Renal pelvis (tissue), 4 donors: ENCODE data around the gene ZNF181. TPM values are rescaled to one million over a fixed set of nuclear protein-coding genes. Genes with fewer than 3 reads are reported as not detected.

Source experiments
- DNase-seq: peaks from one replicate; pipeline ENCODE4 v3.0.0-alpha.2; 2013
- polyA plus RNA-seq, 3 donors: library from polyadenylated mRNA; unstranded; fragments of 120-200 nt; gene quantifications; one replicate each; pipeline ENCODE4 v1.2.1, GENCODE V29; 2013; ENCODE audit not compliant: insufficient read length in 3 of 3

The ZNF181 gene
- polyA plus RNA-seq, 3 donors: 22.2 to 23.7 (median 22.6) TPM

- DNase-seq: no peak
Observed at GRCh38 chr19:34734537-34735103, 577 bp downstream of the ZNF181 start.

GRCh38 chr19:34744896-34745690 is 11.1 kb downstream of the ZNF181 start:
- DNase-seq: no peak

GRCh38 chr19:34757441-34757840 is 23.4 kb downstream of the ZNF181 start:
- no peak for DNase-seq

GRCh38 chr19:34759218-34759917 is 25.3 kb downstream of the ZNF181 start:
- no peak for DNase-seq

GRCh38 chr19:34766386-34766785 is 32.3 kb downstream of the ZNF181 start:
- no peak for DNase-seq

- no peak for DNase-seq
Observed at GRCh38 chr19:34767951-34768350, 33.9 kb downstream of the ZNF181 start.

- peak; percentile 93 for DNase-seq
Observed at GRCh38 chr19:34772697-34773554, 38.9 kb downstream of the ZNF181 start, which contains the start of gene ZNF599. TSS of gene ZNF599 (minus strand) at chr19:34773215. CDS start at chr19:34772841, 374 bp downstream.

- no peak for DNase-seq
Observed at GRCh38 chr19:34773555-34773864, 39.5 kb downstream of the ZNF181 start.

- no peak for DNase-seq
Observed at GRCh38 chr19:34774857-34775256, 40.8 kb downstream of the ZNF181 start.

GRCh38 chr19:34778342-34778741 is 44.3 kb downstream of the ZNF181 start:
- no peak for DNase-seq

GRCh38 chr19:34779652-34780051 is 45.6 kb downstream of the ZNF181 start:
- no peak for DNase-seq

GRCh38 chr19:34786236-34786635 is 52.2 kb downstream of the ZNF181 start:
- DNase-seq: no peak

- no peak for DNase-seq
Observed at GRCh38 chr19:34787059-34787824, 53.2 kb downstream of the ZNF181 start.

- no peak for DNase-seq
Observed at GRCh38 chr19:34788074-34788473, 54.0 kb downstream of the ZNF181 start.

GRCh38 chr19:34793565-34793964 is 59.5 kb downstream of the ZNF181 start:
- no peak for DNase-seq

GRCh38 chr19:34794066-34794960 is 60.3 kb downstream of the ZNF181 start:
- no peak for DNase-seq
